B cell (primary cell): Measurements from ENCODE around the gene CD93. TPM values are rescaled to one million over a fixed set of nuclear protein-coding genes. Genes with fewer than 3 reads are reported as not detected.

Experiments
- ATAC-seq: fragments of 200-7000 bp; cut with Tn5 transposase; one replicate; pipeline ENCODE4 v1.10.0; 2021; ENCODE audit warnings: low read depth, mild to moderate bottlenecking, moderate number of reproducible peaks, moderate library complexity
- CTCF ChIA-PET: fragments of 350-600 bp; sonication (Branson Sonifier 250); formaldehyde crosslinking; loops from one replicate; lab custom pipeline; 2021; ENCODE audit warnings: antibody characterized with exemption, inconsistent platforms; lab: Charles Lee
- POLR2A ChIA-PET: fragments of 350-600 bp; sonication (Branson Sonifier 250); formaldehyde crosslinking; loops from one replicate; lab custom pipeline; 2021; ENCODE audit warnings: antibody characterized with exemption; lab: Charles Lee
- DNase-seq: peaks from one replicate; pipeline ENCODE4 v3.0.0; 2013
- H2AFZ ChIP-seq: 2 replicates; pipeline ENCODE4 v1.6.1; 2012; ENCODE audit warnings: mild to moderate bottlenecking, low read depth, low read length; ENCODE audit not compliant: insufficient read depth, poor library complexity, severe bottlenecking
- H3K27ac ChIP-seq, 2 donors: 1 replicate in 1 of 2; 2 replicates in 1 of 2; pipeline ENCODE4 v1.5.1; 2012 to 2013; ENCODE audit warnings: low read length in 2 of 2, mild to moderate bottlenecking in 2 of 2, moderate library complexity in 1 of 2
- H3K27me3 ChIP-seq, 4 experiments: fragments of 200-600 bp in 1 of 4; sonication (generic) in 1 of 4; replicated peaks in 1 of 4; 1 replicate in 2 of 4; 2 replicates in 2 of 4; pipeline versions ENCODE4 v1.6.1 to v1.7.0; 2013 to 2016; ENCODE audit warnings: low read length in 3 of 4, mild to moderate bottlenecking in 2 of 4, mixed read lengths in 1 of 4, moderate library complexity in 1 of 4; ENCODE audit not compliant: insufficient read depth in 4 of 4, control insufficient read depth in 3 of 4; ENCODE audit errors: control extremely low read depth in 1 of 4
- H3K36me3 ChIP-seq, 2 experiments: replicated peaks in 1 of 2; 1 replicate in 1 of 2; 2 replicates in 1 of 2; pipeline versions ENCODE4 v1.6.1 to v1.7.1; 2013; ENCODE audit warnings: low read length in 1 of 2; ENCODE audit not compliant: insufficient read depth in 2 of 2, control insufficient read depth in 1 of 2; ENCODE audit errors: control extremely low read depth in 1 of 2, extremely low read depth in 1 of 2
- H3K4me1 ChIP-seq, 2 donors: fragments of 200-600 bp in 1 of 2; sonication (generic) in 1 of 2; 1 replicate in 1 of 2; 2 replicates in 1 of 2; pipeline versions ENCODE4 v1.5.1 to v1.6.1; 2013 to 2017; ENCODE audit warnings: low read length in 2 of 2; ENCODE audit not compliant: control insufficient read depth in 2 of 2, insufficient read depth in 2 of 2
- H3K4me2 ChIP-seq: replicated peaks from 2 replicates; pipeline ENCODE3; 2012; ENCODE audit warnings: mild to moderate bottlenecking, low read depth, low read length; ENCODE audit not compliant: poor library complexity, severe bottlenecking
- H3K4me3 ChIP-seq, 5 experiments: fragments of 200-600 bp in 1 of 5; sonication (generic) in 1 of 5; 1 replicate in 3 of 5; 2 replicates in 2 of 5; pipeline versions ENCODE4 v1.5.1 to v1.7.0; 2011 to 2016; ENCODE audit warnings: low read length in 4 of 5, mild to moderate bottlenecking in 4 of 5, low read depth in 2 of 5, control low read depth in 1 of 5, moderate library complexity in 1 of 5; ENCODE audit not compliant: insufficient read depth in 1 of 5; ENCODE audit errors: control extremely low read depth in 1 of 5, extremely low read depth in 1 of 5
- H3K79me2 ChIP-seq: fragments of 200-600 bp; sonication (generic); one replicate; pipeline ENCODE4 v1.6.0; 2016; ENCODE audit warnings: low read length; ENCODE audit not compliant: control insufficient read depth, insufficient read depth
- H3K9ac ChIP-seq: fragments of 200-600 bp; sonication (generic); 2 replicates; pipeline ENCODE4 v1.6.1; 2017; ENCODE audit warnings: mild to moderate bottlenecking, low read length, moderate library complexity
- H3K9me3 ChIP-seq, 3 donors: one replicate each; pipeline versions ENCODE4 v1.6.1 to v1.7.1; 2013; ENCODE audit warnings: low read length in 2 of 3; ENCODE audit not compliant: control insufficient read depth in 2 of 3, insufficient read depth in 1 of 3; ENCODE audit errors: control extremely low read depth in 1 of 3
- H4K20me1 ChIP-seq: 2 replicates; pipeline ENCODE4 v1.6.0; 2012; ENCODE audit warnings: mild to moderate bottlenecking, low read length; ENCODE audit not compliant: insufficient read depth, control insufficient read depth, poor library complexity, severe bottlenecking
- H3K27ac Mint-ChIP-seq: one replicate; pipeline ENCODE4 v1.8.0; 2021; ENCODE audit warnings: mixed read lengths
- H3K27me3 Mint-ChIP-seq: one replicate; pipeline ENCODE4 v1.8.0; 2021; ENCODE audit warnings: mixed read lengths
- H3K4me1 Mint-ChIP-seq: one replicate; pipeline ENCODE4 v1.8.0; 2021; ENCODE audit warnings: mixed read lengths
- H3K4me3 Mint-ChIP-seq: one replicate; pipeline ENCODE4 v1.8.0; 2021; ENCODE audit warnings: mixed read lengths
- H3K9me3 Mint-ChIP-seq: one replicate; pipeline ENCODE4 v1.8.0; 2022; ENCODE audit warnings: mixed read lengths; ENCODE audit not compliant: insufficient read depth
- CTCF ChIP-seq: fragments of 200-600 bp; IDR thresholded peaks from one replicate; pipeline ENCODE4 v1.8.0; 2022; ENCODE audit warnings: antibody characterized with exemption, mild to moderate bottlenecking
- EZH2 ChIP-seq: IDR thresholded peaks from 2 replicates; pipeline ENCODE4 v1.6.1; 2012; ENCODE audit warnings: borderline replicate concordance, low read depth, mild to moderate bottlenecking, moderate library complexity, low read length; ENCODE audit not compliant: insufficient read depth, poor library complexity, severe bottlenecking
- WGBS: methylation state at CpG from one replicate; pipeline ENCODE4 v1.1.5; 2013; ENCODE audit warnings: missing lambda C conversion rate; ENCODE audit not compliant: insufficient coverage; 5-methylcytosine and 5-hydroxymethylcytosine counted together
- intact Hi-C: fragments of 100-400 bp; cut with micrococcal nuclease; formaldehyde crosslinking; loops from one replicate; pipeline ENCODE4 v1.10.0; 2022
- polyA plus RNA-seq: library from polyadenylated mRNA; depleted of rRNA; stranded (reverse); fragments of >200 nt; gene quantifications from 2 replicates; pipeline ENCODE4 v1.2.3, GENCODE V29; 2012
- total RNA-seq, 2 donors: library from RNA; stranded (reverse); fragments of 120-200 nt in 1 of 2; gene quantifications; 1 replicate in 1 of 2; 2 replicates in 1 of 2; pipeline versions ENCODE4 v1.2.3 to v1.2.4, GENCODE V29; 2013 to 2022

The CD93 gene
- total and polyA plus RNA-seq, 2 donors (not counting 1 experiment from before 2014, with no cell fraction given) = 0.12 to 0.51 TPM

- H3K4me1 Mint-ChIP-seq = no peaks in the 10 kb centered on the region
These were observed 22.7 kb upstream of the CD93 start for GRCh38 chr20:23108871-23109270.

DNA sequence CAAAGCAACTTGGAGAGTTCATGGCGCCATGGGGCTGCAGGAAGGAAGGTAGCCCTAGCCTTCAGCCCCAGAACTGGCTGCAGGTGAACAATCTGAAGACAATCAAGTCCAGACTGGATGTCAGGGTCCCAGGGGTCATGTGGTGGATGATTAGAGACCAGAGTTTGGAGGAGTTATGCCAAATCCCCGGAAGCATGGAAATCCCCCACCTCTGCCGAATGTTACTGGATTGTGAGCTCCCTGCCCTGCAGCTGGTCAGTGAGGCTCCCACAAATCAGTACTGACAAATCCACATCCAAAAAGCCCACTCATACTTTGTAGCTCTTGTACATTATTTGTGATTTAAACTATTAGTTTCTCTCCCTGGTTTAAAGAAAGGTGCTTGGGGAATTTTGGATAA lies 21.3 kb upstream of the CD93 start:
- H3K4me1 ChIP-seq = no peaks in the 10 kb centered on the region

More at GRCh38 chr20:23108871-23109270, 22.7 kb upstream of the CD93 start:
- no peaks in the 10 kb centered on the region for H3K27me3 ChIP-seq
- Mint-ChIP-seq H3K27ac (no peak overlapping the region), H3K27me3 (peaks cover 8% of the 10 kb centered on the region), H3K9me3 (no peaks in the 10 kb centered on the region), H3K4me3 (no peak overlapping the region)
- ChIA-PET CTCF (no interaction called here), POLR2A (no interaction called here)
- ATAC-seq = no peak
- no peaks in the 10 kb centered on the region for H3K4me1 ChIP-seq
- H3K9ac ChIP-seq = no peak overlapping the region
- intact Hi-C loops = no loop called here
- H4K20me1 ChIP-seq = no peaks in the 10 kb centered on the region
- no peaks in the 10 kb centered on the region for H3K36me3 ChIP-seq
- TF ChIP-seq CTCF (no peak), EZH2 (no peak)
- no peak overlapping the region for H2AFZ ChIP-seq
- DNase-seq = no peak
- WGBS = 87% methylated on average over 3 of the region's 3 CpGs
- H3K79me2 ChIP-seq = no peaks in the 10 kb centered on the region
- no peak overlapping the region for H3K4me2 ChIP-seq
- no peak overlapping the region for H3K4me3 ChIP-seq
- no peaks in the 10 kb centered on the region for H3K9me3 ChIP-seq
- H3K27ac ChIP-seq = no peak overlapping the region

More for the DNA sequence above, 21.3 kb upstream of the CD93 start:
- Mint-ChIP-seq H3K27me3 (peaks cover 10% of the 10 kb centered on the region), H3K27ac (no peak overlapping the region), H3K4me1 (no peaks in the 10 kb centered on the region), H3K9me3 (no peaks in the 10 kb centered on the region), H3K4me3 (no peak overlapping the region)
- H4K20me1 ChIP-seq = no peaks in the 10 kb centered on the region
- no peaks in the 10 kb centered on the region for H3K9me3 ChIP-seq
- ChIA-PET POLR2A (no interaction called here), CTCF (no interaction called here)
- no peak for TF ChIP-seq CTCF
- no peak for TF ChIP-seq EZH2
- no peak overlapping the region for H3K4me3 ChIP-seq
- no peak for DNase-seq
- WGBS = 100% methylated on average over 1 of the region's 3 CpGs
- H3K9ac ChIP-seq = no peak overlapping the region
- no peak overlapping the region for H2AFZ ChIP-seq
- no peaks in the 10 kb centered on the region for H3K36me3 ChIP-seq
- no peaks in the 10 kb centered on the region for H3K79me2 ChIP-seq
- no peak overlapping the region for H3K4me2 ChIP-seq
- intact Hi-C loops = no loop called here
- no peak for ATAC-seq
- no peaks in the 10 kb centered on the region for H3K27me3 ChIP-seq
- H3K27ac ChIP-seq = no peak overlapping the region
